ENCODE data around the gene RBM12. TPM values are rescaled to one million over a fixed set of nuclear protein-coding genes. Genes with fewer than 3 reads are reported as not detected.
A peak's percentile ranks its signal among the peaks of the same experiment; 100 is the strongest.
"Not testable (repeated sequence)": the region's sequence is repeated elsewhere in the genome, so short reads cannot be mapped to it uniquely, and the experiment has no call there.

RBM12 gene
- total and polyA plus RNA-seq, 4 donors = 3.4 to 20.0 (median 15.8) TPM

GRCh38 chr20:35686872-35687271 lies 22.2 kb upstream of the RBM12 start:
- H3K9me3 ChIP-seq (ENCODE audit: control insufficient read depth in 4 of 4, low read length in 3 of 4); H3K27me3 ChIP-seq (ENCODE audit: control insufficient read depth in 4 of 4, insufficient read depth in 4 of 4, low read length in 3 of 4); H3K27ac ChIP-seq (ENCODE audit: low read depth in 1 of 2, low read length in 2 of 2); DNase-seq (ENCODE audit: low spot score); H3K4me3 ChIP-seq (ENCODE audit: low read depth in 1 of 3, low read length in 3 of 3); H3K9ac ChIP-seq (ENCODE audit: low read depth in 1 of 2, low read length in 2 of 2): not testable (repeated sequence)
- 89% methylated on average over 11 of the region's 11 CpGs for WGBS
- TF ChIP-seq RAD21 (IDR thresholded peaks at IDR 0.05) = peak in 1 of 2 donors; percentile 33
- Histone ChIP-seq H3K4me1 (ENCODE audit: control insufficient read depth in 4 of 4, insufficient read depth in 4 of 4, low read length in 3 of 4) (peaks cover 0 to 12% (median 7%) of the 10 kb centered on the region in 4 donors), H3K36me3 (ENCODE audit: control insufficient read depth in 4 of 4, insufficient read depth in 3 of 4, low read depth in 1 of 4, low read length in 3 of 4) (peaks cover 5 to 16% (median 9%) of the 10 kb centered on the region in 4 donors)

DNA sequence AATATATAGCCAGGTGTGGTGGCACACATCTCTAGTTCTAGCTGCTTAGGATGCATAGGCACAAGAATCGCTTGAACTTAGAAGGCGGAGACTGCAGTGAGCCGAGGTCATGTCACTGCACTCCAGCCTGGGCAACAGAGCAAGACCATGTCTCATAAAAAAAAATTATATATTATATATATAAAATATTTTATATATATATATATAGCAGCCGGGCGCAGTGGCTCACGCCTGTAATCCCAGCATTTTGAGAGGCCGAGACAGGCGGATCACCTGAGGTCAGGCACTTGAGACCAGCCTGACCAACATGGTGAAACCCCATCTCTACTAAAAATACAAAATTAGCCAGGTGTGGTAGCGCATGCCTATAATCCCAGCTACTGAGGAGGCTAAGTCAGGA lies 20.7 kb upstream of the RBM12 start:
- H3K9me3 ChIP-seq (ENCODE audit: control insufficient read depth in 4 of 4, low read length in 3 of 4); H3K4me3 ChIP-seq (ENCODE audit: low read depth in 1 of 3, low read length in 3 of 3); H3K27me3 ChIP-seq (ENCODE audit: control insufficient read depth in 4 of 4, insufficient read depth in 4 of 4, low read length in 3 of 4); DNase-seq (ENCODE audit: low spot score); H3K4me1 ChIP-seq (ENCODE audit: control insufficient read depth in 4 of 4, insufficient read depth in 4 of 4, low read length in 3 of 4); H3K27ac ChIP-seq (ENCODE audit: low read depth in 1 of 2, low read length in 2 of 2); H3K9ac ChIP-seq (ENCODE audit: low read depth in 1 of 2, low read length in 2 of 2): not testable (repeated sequence)
- WGBS = 98% methylated on average over 9 of the region's 9 CpGs
- peaks cover 5 to 26% (median 12%) of the 10 kb centered on the region in 4 donors for H3K36me3 ChIP-seq (ENCODE audit: control insufficient read depth in 4 of 4, insufficient read depth in 3 of 4, low read depth in 1 of 4, low read length in 3 of 4)

DNA sequence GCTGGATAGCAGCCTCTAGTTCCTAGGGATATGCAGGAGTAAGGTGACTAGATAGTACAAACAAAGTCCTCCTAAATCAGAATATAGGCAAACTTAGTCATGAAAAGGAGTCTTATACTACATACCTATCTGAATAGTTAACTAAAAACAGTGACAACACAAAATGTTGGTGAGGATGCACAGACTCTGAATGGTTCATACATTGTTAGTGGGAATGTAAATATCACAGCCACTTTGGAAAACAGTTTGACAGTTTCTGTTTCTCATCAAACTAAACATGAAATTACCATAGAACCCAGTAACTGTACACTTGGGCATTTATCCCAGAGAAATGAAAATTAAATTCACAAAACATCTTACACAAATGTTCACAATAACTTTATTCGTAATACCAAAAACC lies 17.3 kb upstream of the RBM12 start:
- no peak overlapping the region for H3K27ac ChIP-seq (ENCODE audit: low read depth in 1 of 2, low read length in 2 of 2)
- WGBS = 44% methylated on average over 1 of the region's 1 CpG
- no peaks in the 10 kb centered on the region for H3K27me3 ChIP-seq (ENCODE audit: control insufficient read depth in 4 of 4, insufficient read depth in 4 of 4, low read length in 3 of 4)
- H3K9ac ChIP-seq (ENCODE audit: low read depth in 1 of 2, low read length in 2 of 2) = no peak overlapping the region
- no peaks in the 10 kb centered on the region for H3K4me1 ChIP-seq (ENCODE audit: control insufficient read depth in 4 of 4, insufficient read depth in 4 of 4, low read length in 3 of 4)
- peaks cover 3 to 20% (median 11%) of the 10 kb centered on the region in 4 donors for H3K36me3 ChIP-seq (ENCODE audit: control insufficient read depth in 4 of 4, insufficient read depth in 3 of 4, low read depth in 1 of 4, low read length in 3 of 4)
- no peak for DNase-seq (ENCODE audit: low spot score)
- H3K9me3 ChIP-seq (ENCODE audit: control insufficient read depth in 4 of 4, low read length in 3 of 4) = no peaks in the 10 kb centered on the region
- TF ChIP-seq SP1 (IDR thresholded peaks at IDR 0.05) = no peak
- no peak for TF ChIP-seq JUND (IDR thresholded peaks at IDR 0.05)
- TF ChIP-seq TAF1 (conservative IDR thresholded peaks at IDR 0.05) = no peak
- TF ChIP-seq, protein P1, sequence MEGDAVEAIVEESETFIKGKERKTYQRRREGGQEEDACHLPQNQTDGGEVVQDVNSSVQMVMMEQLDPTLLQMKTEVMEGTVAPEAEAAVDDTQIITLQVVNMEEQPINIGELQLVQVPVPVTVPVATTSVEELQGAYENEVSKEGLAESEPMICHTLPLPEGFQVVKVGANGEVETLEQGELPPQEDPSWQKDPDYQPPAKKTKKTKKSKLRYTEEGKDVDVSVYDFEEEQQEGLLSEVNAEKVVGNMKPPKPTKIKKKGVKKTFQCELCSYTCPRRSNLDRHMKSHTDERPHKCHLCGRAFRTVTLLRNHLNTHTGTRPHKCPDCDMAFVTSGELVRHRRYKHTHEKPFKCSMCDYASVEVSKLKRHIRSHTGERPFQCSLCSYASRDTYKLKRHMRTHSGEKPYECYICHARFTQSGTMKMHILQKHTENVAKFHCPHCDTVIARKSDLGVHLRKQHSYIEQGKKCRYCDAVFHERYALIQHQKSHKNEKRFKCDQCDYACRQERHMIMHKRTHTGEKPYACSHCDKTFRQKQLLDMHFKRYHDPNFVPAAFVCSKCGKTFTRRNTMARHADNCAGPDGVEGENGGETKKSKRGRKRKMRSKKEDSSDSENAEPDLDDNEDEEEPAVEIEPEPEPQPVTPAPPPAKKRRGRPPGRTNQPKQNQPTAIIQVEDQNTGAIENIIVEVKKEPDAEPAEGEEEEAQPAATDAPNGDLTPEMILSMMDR (IDR thresholded peaks at IDR 0.05; ENCODE audit: low read depth, low read length, missing input control) = no peak
- no peak for TF ChIP-seq FOXA1 (IDR thresholded peaks at IDR 0.05)
- TF ChIP-seq RXRA (IDR thresholded peaks at IDR 0.05) = no peak
- TF ChIP-seq, protein P2, sequence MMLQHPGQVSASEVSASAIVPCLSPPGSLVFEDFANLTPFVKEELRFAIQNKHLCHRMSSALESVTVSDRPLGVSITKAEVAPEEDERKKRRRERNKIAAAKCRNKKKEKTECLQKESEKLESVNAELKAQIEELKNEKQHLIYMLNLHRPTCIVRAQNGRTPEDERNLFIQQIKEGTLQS (IDR thresholded peaks at IDR 0.05) = no peak
- no peak for TF ChIP-seq YY1 (IDR thresholded peaks at IDR 0.05)
- no peak for TF ChIP-seq REST (IDR thresholded peaks at IDR 0.05)
- no peak for TF ChIP-seq HNF4G (IDR thresholded peaks at IDR 0.05)
- TF ChIP-seq, protein P3, sequence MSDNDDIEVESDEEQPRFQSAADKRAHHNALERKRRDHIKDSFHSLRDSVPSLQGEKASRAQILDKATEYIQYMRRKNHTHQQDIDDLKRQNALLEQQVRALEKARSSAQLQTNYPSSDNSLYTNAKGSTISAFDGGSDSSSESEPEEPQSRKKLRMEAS (IDR thresholded peaks at IDR 0.05) = no peak
- TF ChIP-seq RAD21 (IDR thresholded peaks at IDR 0.05) = no peak
- no peak for TF ChIP-seq GABPA (IDR thresholded peaks at IDR 0.05 in 1 of 2, conservative IDR thresholded peaks at IDR 0.05 in 1 of 2)
- no peak for TF ChIP-seq HNF4A (conservative IDR thresholded peaks at IDR 0.05)
- TF ChIP-seq NR2F2 (IDR thresholded peaks at IDR 0.05) = no peak
- TF ChIP-seq ZBTB33 (IDR thresholded peaks at IDR 0.05) = no peak
- TF ChIP-seq EGR1 (IDR thresholded peaks at IDR 0.05; ENCODE audit: low read depth in 2 of 2) = no peak
- no peak for TF ChIP-seq FOXA2 (IDR thresholded peaks at IDR 0.05)
- H3K4me3 ChIP-seq (ENCODE audit: low read depth in 1 of 3, low read length in 3 of 3) = no peak overlapping the region

Measured in liver (tissue), 9 donors.